Measurements from ENCODE around the gene HLA-DQA1. TPM values are rescaled to one million over a fixed set of nuclear protein-coding genes. Genes with fewer than 3 reads are reported as not detected.

HLA-DQA1 gene
- total RNA-seq, 4 donors from 2014 or later, result 8.6 to 21.3 (median 11.5) TPM

DNA sequence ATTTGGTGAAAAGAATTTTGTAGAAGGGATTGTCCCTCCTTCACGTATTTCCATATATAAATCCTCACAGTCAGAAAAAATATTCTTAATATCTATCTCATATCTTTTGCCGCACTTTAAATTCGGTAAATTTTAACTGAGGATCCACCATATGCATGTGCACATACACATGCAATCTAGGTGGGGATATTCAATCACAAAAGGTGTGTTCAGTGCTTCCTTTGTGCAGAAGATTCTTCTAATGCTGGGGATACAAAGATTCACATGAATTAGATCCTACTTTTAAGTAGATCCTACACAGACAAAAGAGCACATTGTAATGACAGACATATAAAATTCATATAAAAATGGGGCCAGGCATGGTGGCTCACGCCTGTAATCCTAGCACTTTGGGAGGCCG lies 34.0 kb upstream of the HLA-DQA1 start:
- TF ChIP-seq, protein P1, sequence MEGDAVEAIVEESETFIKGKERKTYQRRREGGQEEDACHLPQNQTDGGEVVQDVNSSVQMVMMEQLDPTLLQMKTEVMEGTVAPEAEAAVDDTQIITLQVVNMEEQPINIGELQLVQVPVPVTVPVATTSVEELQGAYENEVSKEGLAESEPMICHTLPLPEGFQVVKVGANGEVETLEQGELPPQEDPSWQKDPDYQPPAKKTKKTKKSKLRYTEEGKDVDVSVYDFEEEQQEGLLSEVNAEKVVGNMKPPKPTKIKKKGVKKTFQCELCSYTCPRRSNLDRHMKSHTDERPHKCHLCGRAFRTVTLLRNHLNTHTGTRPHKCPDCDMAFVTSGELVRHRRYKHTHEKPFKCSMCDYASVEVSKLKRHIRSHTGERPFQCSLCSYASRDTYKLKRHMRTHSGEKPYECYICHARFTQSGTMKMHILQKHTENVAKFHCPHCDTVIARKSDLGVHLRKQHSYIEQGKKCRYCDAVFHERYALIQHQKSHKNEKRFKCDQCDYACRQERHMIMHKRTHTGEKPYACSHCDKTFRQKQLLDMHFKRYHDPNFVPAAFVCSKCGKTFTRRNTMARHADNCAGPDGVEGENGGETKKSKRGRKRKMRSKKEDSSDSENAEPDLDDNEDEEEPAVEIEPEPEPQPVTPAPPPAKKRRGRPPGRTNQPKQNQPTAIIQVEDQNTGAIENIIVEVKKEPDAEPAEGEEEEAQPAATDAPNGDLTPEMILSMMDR (IDR thresholded peaks at IDR 0.05), result no peak
- no peak for TF ChIP-seq POLR2A (IDR thresholded peaks at IDR 0.05)
- TF ChIP-seq EP300 (IDR thresholded peaks at IDR 0.05), result no peak
- TF ChIP-seq POLR2AphosphoS5 (IDR thresholded peaks at IDR 0.05), result no peak

DNA sequence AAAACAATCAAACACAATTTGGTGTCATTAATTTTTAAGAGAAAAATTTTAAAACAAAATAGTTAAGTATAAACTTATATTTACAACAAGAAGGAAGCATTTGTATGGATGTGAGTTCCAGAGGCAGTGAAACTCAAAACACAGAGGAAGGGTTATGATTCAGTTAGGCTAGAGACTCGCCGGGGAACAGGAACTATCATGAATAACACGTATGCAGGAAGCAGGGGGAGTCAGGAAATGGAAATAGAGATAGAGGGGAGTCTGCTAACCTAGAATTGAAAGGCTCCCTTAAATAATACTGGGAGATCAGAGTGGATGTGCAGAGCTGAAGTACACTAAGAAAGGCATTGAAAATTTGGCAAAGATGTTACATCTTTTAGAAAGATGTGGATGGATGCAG lies 33.3 kb upstream of the HLA-DQA1 start:
- Histone ChIP-seq H3K4me1 (no peaks in the 10 kb centered on the region), H3K4me3 (no peak overlapping the region), H3K27me3 (no peaks in the 10 kb centered on the region), H3K9me3 (no peaks in the 10 kb centered on the region), H3K27ac (no peak overlapping the region), H3K36me3 (no peaks in the 10 kb centered on the region)
- TF ChIP-seq POLR2AphosphoS5 (IDR thresholded peaks at IDR 0.05) (no peak), EP300 (IDR thresholded peaks at IDR 0.05) (no peak), POLR2A (IDR thresholded peaks at IDR 0.05) (no peak)
- TF ChIP-seq, protein P1 (IDR thresholded peaks at IDR 0.05), result no peak
- DNase-seq (ENCODE audit: low spot score in 2 of 2), result no peak
- WGBS, result 21% methylated on average over 3 of the region's 3 CpGs

More for the DNA sequence above, 34.0 kb upstream of the HLA-DQA1 start:
- Histone ChIP-seq H3K9me3 (no peaks in the 10 kb centered on the region), H3K4me1 (no peaks in the 10 kb centered on the region), H3K27ac (no peak overlapping the region), H3K36me3 (no peaks in the 10 kb centered on the region), H3K27me3 (no peaks in the 10 kb centered on the region), H3K4me3 (no peak overlapping the region)
- 67% methylated on average over 5 of the region's 5 CpGs for WGBS
- DNase-seq (ENCODE audit: low spot score in 2 of 2), result no peak

DNA sequence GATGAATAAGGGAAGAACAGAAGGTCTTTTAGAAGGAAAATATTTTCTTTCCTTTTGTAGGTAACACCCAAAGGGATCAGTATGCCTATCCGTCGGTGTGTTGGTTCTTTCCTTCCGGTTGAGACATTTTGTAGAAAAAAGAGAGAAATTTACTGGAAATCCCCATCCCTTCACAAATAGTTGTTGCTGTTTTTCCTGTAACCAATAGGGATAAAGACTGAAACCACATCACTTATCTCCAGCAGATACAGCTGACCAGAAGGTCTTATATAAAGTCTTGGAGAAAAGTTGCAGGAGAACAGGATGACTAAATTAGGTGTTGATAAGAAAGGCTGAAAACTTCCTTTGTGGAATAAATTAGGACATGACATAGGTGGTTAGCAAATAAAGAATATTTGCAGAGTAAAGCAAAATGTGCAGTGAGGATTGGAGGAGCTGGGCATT lies 32.8 kb upstream of the HLA-DQA1 start:
- no peak for TF ChIP-seq POLR2A (IDR thresholded peaks at IDR 0.05)
- no peak for TF ChIP-seq POLR2AphosphoS5 (IDR thresholded peaks at IDR 0.05)
- TF ChIP-seq EP300 (IDR thresholded peaks at IDR 0.05), result no peak
- TF ChIP-seq, protein P1 (IDR thresholded peaks at IDR 0.05), result no peak
- H3K9me3 ChIP-seq, result no peaks in the 10 kb centered on the region
- WGBS, result 0% methylated on average over 3 of the region's 3 CpGs
- H3K4me1 ChIP-seq, result no peaks in the 10 kb centered on the region
- no peak overlapping the region for H3K4me3 ChIP-seq
- no peak overlapping the region for H3K27ac ChIP-seq
- no peaks in the 10 kb centered on the region for H3K36me3 ChIP-seq
- no peaks in the 10 kb centered on the region for H3K27me3 ChIP-seq
- no peak for DNase-seq (ENCODE audit: low spot score in 2 of 2)

DNA sequence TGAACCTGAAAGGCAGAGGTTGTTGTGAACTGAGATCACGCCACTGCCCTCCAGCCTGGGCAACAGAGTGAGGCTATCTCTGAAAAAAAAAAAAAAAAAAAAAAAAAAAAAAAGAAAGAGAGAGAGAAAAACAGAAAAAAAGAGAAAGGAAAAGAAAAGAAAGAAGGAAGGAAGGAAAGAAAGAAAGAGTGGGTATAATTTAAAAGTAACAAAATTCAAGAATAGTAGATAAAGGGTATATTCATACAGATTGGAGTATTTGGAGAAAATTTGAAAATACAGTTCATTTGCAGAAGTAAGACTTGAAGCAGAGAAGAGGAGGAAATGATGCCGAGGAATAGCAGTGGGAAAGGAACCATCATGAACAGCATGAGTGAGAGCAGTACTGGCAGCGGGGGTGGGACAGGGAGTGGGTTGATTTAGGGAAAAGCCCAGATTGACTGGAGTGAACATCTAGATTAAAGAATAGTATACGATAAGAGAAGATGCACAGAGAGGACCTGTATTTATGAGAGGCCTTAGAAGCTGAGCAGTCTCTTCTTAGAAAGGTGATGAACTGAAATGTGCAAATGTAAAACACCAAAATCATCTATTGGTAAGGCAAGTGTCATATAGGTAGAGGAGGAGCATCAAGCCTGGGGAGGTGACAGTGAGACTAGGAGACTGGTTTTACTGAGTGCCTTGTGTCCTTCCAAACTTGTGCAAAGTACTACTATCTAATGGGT lies 29.8 kb upstream of the HLA-DQA1 start:
- Histone ChIP-seq H3K27ac (no peak overlapping the region), H3K36me3 (no peaks in the 10 kb centered on the region), H3K4me3 (no peak overlapping the region), H3K9me3 (no peaks in the 10 kb centered on the region), H3K4me1 (no peaks in the 10 kb centered on the region), H3K27me3 (no peaks in the 10 kb centered on the region)
- 83% methylated on average over 4 of the region's 4 CpGs for WGBS
- TF ChIP-seq POLR2AphosphoS5 (IDR thresholded peaks at IDR 0.05), result no peak
- TF ChIP-seq, protein P1 (IDR thresholded peaks at IDR 0.05), result no peak
- TF ChIP-seq POLR2A (IDR thresholded peaks at IDR 0.05), result no peak
- no peak for TF ChIP-seq EP300 (IDR thresholded peaks at IDR 0.05)
- no peak for DNase-seq (ENCODE audit: low spot score in 2 of 2)

DNA sequence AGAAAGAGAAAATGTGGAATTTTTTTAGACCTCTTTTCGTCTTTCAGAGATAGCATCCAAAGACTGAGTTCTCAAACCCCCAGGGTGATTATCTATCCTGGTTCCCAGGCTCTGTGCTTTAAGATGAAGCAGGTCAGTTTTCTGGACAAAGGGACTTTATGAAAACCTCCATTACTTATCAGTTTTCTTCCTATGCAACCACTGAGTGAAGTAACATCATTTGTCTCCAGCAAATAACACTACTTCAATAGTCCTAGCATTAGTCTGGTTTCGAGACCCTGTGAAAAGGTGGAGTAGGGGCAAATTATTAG lies 29.3 kb upstream of the HLA-DQA1 start:
- Histone ChIP-seq H3K27ac (no peak overlapping the region), H3K4me1 (no peaks in the 10 kb centered on the region), H3K4me3 (no peak overlapping the region), H3K9me3 (no peaks in the 10 kb centered on the region), H3K27me3 (no peaks in the 10 kb centered on the region), H3K36me3 (no peaks in the 10 kb centered on the region)
- no peak for DNase-seq (ENCODE audit: low spot score in 2 of 2)
- 68% methylated on average over 2 of the region's 2 CpGs for WGBS
- TF ChIP-seq POLR2A (IDR thresholded peaks at IDR 0.05), result no peak
- TF ChIP-seq, protein P1 (IDR thresholded peaks at IDR 0.05), result no peak
- no peak for TF ChIP-seq POLR2AphosphoS5 (IDR thresholded peaks at IDR 0.05)

All from suprapubic skin (tissue), 4 donors.